Umbilical cord (tissue), 2 donors: Measurements from ENCODE around the gene RIC8B. TPM values are rescaled to one million over a fixed set of nuclear protein-coding genes. Genes with fewer than 3 reads are reported as not detected.

ENCODE experiments used
- DNase-seq: peaks from one replicate; pipeline ENCODE4 v3.0.0-alpha.2; 2015; ENCODE audit warnings: low spot score
- total RNA-seq: library from RNA; depleted of rRNA; stranded (reverse); fragments of >200 nt; gene quantifications from one replicate; pipeline ENCODE4 v1.2.3, GENCODE V29; 2014; ENCODE audit warnings: low replicate concordance; ENCODE audit not compliant: insufficient read depth

Gene RIC8B
- total RNA-seq, 1 donor from 2014 or later: 25.5 TPM

DNA sequence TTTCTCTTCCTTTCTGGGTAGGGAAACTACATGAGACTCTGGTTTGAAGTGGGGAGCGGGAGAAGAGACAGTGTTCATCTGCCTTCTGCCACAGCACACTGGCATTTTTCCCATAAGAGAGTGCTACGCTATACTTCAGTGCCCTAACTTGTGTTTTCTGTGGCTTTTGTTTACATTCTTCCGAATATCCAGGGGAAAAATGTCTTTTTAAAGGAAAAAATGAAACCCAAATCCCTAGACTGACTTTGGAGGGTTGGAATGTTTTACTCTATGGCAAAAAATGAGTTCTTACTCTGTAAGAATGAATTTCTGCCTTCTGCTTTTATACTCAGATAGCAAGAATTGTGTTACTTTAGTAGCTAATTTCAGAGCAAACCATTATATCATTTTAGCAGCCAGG lies 93.2 kb downstream of the RIC8B start:
- no peak for DNase-seq

- DNase-seq: no peak
These were observed 94.7 kb downstream of the RIC8B start for GRCh38 chr12:106868982-106869700.

DNA sequence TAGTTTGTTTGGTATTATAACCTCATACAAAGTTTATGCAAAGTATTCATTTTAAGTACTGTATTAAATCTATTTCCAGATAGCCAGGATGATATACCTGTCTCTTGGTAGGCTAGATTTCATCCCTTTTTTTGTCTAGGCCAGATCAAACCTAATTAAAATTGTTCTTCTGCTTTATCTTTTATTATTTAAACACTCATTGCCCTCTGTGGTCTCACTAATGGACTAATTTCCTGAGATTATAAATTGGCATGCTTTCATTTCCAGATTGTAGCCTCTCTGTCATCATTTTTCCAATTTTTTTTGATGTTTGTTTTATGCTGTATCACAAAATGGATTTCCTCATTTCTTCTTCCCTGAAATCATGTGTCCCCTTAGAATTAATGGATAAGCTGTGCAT lies 95.6 kb downstream of the RIC8B start:
- no peak for DNase-seq

GRCh38 chr12:106871477-106871876 lies 97.0 kb downstream of the RIC8B start:
- DNase-seq: no peak

GRCh38 chr12:106873983-106874382 lies 99.5 kb downstream of the RIC8B start:
- DNase-seq: no peak

GRCh38 chr12:106878804-106879203 lies 104.3 kb downstream of the RIC8B start:
- no peak for DNase-seq

DNA sequence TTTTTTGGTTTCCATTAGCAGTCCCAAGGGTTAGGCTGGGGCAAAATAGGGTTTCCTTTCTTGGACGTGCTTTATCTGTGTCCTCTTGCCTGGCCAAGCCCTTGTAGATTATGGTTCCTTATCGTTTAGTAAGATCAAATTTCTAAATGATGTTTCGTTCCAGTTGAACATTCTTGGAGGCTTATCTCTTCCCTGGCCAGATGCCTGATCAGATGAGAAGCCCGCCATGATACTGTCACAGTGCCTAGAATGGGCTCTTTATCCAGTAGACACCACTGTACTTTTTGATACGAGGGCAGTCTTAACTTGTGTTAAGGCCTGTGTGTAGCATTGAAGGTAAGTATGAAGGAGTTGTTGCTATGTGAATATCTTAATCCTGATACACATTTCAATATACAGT lies 105.1 kb downstream of the RIC8B start:
- no peak for DNase-seq

DNA sequence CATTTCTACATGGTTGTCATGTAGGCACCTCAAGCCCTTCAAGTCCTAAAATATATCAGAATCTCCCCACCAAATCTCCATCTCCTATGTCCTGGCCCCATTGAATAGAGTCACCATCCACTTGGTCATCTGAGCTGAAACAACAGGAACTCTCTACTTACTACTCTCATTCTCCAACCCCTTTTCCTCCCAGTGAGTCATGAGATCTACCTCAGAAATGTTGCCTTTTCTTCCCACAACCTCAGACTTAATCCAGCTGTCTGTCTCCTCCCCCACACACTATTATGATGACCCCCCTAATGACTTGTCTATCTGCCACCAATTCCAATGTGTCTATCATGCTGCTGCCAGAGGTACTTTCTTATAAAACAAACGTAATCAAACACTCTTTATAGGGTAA lies 108.9 kb downstream of the RIC8B start:
- no peak for DNase-seq

DNA sequence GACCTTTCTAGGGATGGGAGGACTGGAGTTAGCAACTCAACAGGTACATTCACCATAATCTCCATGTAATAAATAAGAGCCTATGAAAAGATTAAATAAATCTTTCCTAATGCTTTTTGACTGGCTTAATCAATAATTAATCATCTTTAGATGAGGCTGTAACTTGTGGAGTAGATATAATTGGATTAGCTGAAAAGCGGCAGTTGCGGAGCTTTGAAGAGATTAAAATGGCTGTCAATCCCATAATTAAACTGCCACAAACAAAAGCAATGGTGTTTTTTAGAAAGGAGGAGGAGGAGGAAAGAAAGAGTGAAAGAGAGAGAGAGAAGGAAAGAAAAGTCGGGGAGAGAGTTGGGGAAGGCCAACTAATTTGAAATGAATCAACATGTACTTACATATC lies 110.5 kb downstream of the RIC8B start:
- DNase-seq: no peak

- no peak for DNase-seq
These were observed 111.2 kb downstream of the RIC8B start for GRCh38 chr12:106885541-106886249.

DNA sequence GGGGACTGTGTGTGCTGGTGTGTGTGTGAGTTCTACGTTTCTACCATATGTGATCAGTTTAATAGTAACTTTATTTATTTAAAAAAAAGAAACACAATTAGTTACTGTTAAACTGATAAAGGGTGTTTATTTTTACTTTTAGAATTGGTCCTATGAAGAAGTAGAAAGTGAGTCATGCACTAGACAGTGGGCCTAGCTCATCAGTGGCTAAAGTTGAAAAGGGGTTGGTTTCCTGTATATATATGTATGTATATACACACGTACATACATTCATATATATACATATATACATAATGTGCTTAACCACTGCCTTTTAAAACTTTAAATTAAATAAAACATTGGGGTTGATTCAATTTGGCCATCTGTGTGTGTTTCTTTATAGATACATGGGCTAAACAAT lies 112.5 kb downstream of the RIC8B start:
- no peak for DNase-seq

DNA sequence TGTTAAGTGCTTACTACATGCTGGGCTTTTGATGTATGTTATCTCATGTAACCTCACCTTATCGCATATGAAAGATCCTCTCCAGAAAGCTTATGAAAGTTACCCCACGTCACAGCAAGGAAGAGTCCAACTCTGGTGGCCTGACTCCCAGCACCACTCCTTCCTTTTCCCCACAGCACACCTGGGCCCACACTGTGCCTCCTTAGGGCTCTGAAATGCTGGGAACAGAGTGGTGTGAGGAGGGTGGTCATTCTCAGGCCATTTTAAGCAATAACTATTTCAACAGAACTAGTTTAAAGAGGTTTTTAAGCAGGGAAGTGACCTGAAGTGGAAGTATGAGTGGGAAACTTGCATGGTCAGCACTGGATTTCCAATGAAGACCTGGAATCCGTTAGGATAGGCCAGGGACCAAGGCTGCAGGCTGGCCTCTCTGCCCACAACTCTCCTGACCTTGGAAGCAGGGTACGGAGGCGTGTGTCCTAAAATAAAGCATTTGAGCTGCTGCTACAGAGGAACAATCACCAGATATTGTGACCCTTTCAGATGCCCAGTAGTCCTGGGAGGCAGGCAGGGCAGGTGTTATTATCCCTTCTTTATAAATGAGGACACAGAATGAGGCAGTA lies 114.0 kb downstream of the RIC8B start:
- no peak for DNase-seq

- DNase-seq: no peak
These were observed 114.8 kb downstream of the RIC8B start for GRCh38 chr12:106889326-106889725.

GRCh38 chr12:106889950-106890626 lies 115.6 kb downstream of the RIC8B start:
- DNase-seq: no peak

DNA sequence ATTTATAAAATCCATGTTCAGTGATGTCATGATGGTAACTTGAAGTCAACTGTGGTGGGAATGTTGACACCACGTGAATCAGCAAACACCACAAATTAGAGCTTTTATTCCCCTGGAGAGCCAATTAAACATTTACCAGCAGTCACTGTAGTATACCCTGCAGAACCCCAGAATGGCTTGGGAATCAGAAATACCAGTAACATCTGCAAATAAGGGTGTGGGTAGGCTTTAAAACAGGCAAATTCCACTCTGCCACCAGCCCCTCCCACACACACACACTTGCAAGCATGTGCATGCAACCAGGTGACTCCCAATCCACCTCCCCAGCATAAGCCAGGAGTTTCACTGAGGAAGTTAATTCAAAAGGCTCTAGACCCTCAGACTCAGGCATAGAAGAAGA lies 117.6 kb downstream of the RIC8B start:
- no peak for DNase-seq

DNA sequence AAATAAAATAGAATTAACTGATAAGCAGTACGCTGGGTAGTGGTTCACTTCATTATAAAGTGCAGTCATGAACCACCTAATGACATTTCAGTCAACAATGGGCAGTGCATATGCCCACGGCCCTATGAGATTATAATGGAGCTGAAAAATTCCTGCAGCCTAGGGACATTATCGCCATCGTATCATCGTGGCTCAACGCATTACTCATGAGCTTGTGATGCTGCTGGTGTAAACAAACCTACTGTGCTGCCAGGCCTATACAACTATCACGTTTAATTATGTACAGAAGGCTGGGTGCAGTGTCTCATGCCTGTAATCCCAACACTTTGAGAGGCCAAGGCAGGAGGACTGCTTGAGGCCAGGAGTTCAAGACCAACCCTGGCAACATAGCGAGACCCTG lies 119.0 kb downstream of the RIC8B start:
- DNase-seq: no peak

DNA sequence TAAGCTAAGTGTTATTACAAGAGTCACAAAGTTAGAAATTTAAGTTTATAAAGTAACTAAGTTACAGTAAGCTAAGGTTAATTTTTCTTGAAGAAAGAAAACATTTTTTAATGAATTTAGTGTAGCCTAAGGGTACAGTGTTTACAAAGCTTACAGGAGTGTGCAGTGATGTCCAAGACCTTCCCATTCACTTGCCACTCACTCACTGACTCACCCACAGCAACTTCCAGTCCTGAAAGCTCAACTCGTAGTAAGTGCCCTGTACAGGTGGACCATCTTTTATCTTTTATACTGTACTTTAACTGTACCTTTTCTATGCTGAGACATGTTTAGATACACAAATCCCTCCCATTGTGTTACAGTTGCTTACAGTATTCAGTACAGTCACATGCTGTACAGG lies 120.3 kb downstream of the RIC8B start:
- no peak for DNase-seq

GRCh38 chr12:106896603-106897002 lies 122.1 kb downstream of the RIC8B start:
- DNase-seq: no peak

DNA sequence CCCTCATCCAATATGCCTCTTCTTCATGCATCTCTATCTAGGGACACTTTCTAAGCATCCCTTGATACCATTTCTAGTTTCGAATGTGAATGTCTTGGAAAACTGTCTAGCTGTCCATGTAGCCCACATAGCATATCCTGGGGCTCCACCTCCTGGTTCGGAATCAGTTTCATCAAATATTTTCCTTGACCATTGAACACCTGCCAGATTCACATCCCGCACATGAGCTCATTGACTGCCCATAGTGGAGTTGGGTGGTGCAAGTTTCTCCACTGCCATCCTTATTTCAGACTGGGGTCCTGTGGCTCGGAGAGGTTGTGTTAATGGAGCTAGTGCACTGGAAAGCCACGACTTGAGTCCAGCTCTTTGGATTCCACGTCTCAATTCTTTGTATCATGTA lies 122.6 kb downstream of the RIC8B start:
- no peak for DNase-seq

- DNase-seq: no peak
These were observed 123.8 kb downstream of the RIC8B start for GRCh38 chr12:106897981-106898901.

DNA sequence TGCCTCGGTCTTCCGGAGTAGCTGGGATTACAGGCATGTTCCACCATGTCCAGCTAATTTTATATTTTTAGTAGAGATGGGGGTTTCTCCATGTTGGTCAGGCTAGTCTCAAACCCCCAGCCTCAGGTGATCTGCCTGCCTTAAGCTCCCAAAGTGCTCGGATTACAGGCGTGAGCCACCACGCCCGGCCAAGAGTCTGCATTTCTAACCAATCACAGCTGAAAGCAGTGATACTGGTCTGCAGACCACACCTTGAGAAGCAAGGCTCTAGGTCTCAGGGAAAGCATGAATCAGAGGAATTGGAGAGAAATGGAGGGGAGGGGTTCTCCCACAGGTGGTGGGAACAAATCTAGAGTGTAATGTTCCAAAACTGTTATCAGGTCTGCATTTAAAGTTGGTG lies 126.1 kb downstream of the RIC8B start:
- no peak for DNase-seq
